GM19452 (cell line): Measurements from ENCODE around the gene ARHGDIA.
A peak's percentile ranks its signal among the peaks of the same experiment; 100 is the strongest.

Source experiments
- ATAC-seq: cut with Tn5 transposase; IDR thresholded peaks from one replicate; pipeline ENCODE4 v1.9.1; 2021; ENCODE audit not compliant: unreplicated experiment

Gene ARHGDIA

GRCh38 chr17:81906476-81907218, 35.5 kb upstream of the ARHGDIA start:
- ATAC-seq = no peak

GRCh38 chr17:81905993-81906392, 34.9 kb upstream of the ARHGDIA start:
- no peak for ATAC-seq

GRCh38 chr17:81905424-81905875, 34.3 kb upstream of the ARHGDIA start:
- ATAC-seq = no peak

GRCh38 chr17:81904600-81905423, 33.7 kb upstream of the ARHGDIA start:
- ATAC-seq = no peak

- no peak for ATAC-seq
Measured at GRCh38 chr17:81903896-81904599, 32.9 kb upstream of the ARHGDIA start.

GRCh38 chr17:81903415-81903831, 32.3 kb upstream of the ARHGDIA start:
- ATAC-seq = no peak

- ATAC-seq = no peak
Measured at GRCh38 chr17:81902653-81903414, 31.7 kb upstream of the ARHGDIA start.

GRCh38 chr17:81902023-81902652, 31.0 kb upstream of the ARHGDIA start, which contains the start of gene NPB:
Gene NPB, plus strand, starts transcription at chr17:81902238. Its CDS starts 40 bp downstream, at chr17:81902278.
- ATAC-seq = no peak

GRCh38 chr17:81901167-81902022, 30.3 kb upstream of the ARHGDIA start:
- ATAC-seq = no peak

GRCh38 chr17:81900181-81900820, 29.2 kb upstream of the ARHGDIA start:
- no peak for ATAC-seq

GRCh38 chr17:81899514-81900166, 28.5 kb upstream of the ARHGDIA start:
- ATAC-seq = no peak

- ATAC-seq = no peak
Measured at GRCh38 chr17:81898885-81899284, 27.7 kb upstream of the ARHGDIA start.

- ATAC-seq = no peak
Measured at GRCh38 chr17:81898029-81898866, 27.1 kb upstream of the ARHGDIA start.

- ATAC-seq = no peak
Measured at GRCh38 chr17:81895400-81895799, 24.3 kb upstream of the ARHGDIA start.

GRCh38 chr17:81891303-81891552, 20.1 kb upstream of the ARHGDIA start:
- ATAC-seq = peak; percentile 20

GRCh38 chr17:81890447-81891302, 19.5 kb upstream of the ARHGDIA start:
- ATAC-seq = no peak

- ATAC-seq = no peak
Measured at GRCh38 chr17:81889602-81890001, 18.5 kb upstream of the ARHGDIA start.
